Large intestine (tissue), 3 donors: ENCODE results near the gene C6orf62. TPM values are rescaled to one million over a fixed set of nuclear protein-coding genes. Genes with fewer than 3 reads are reported as not detected.
"Not testable (repeated sequence)": the region's sequence is repeated elsewhere in the genome, so short reads cannot be mapped to it uniquely, and the experiment has no call there.

Experiments used
- DNase-seq, 2 donors: peaks; one replicate each; pipeline versions ENCODE4 v3.0.0 to v3.0.0-alpha.2; 2013
- H3K27ac ChIP-seq: one replicate; pipeline ENCODE4 v1.5.1; 2013; ENCODE audit warnings: low read length
- H3K27me3 ChIP-seq: 2 replicates; pipeline ENCODE4 v1.6.1; 2013; ENCODE audit warnings: low read length; ENCODE audit not compliant: control insufficient read depth, insufficient read depth
- H3K36me3 ChIP-seq: 2 replicates; pipeline ENCODE4 v1.6.1; 2013; ENCODE audit warnings: low read length; ENCODE audit not compliant: control insufficient read depth, insufficient read depth
- H3K4me1 ChIP-seq: one replicate; pipeline ENCODE4 v1.6.1; 2013; ENCODE audit warnings: low read length; ENCODE audit not compliant: control insufficient read depth, insufficient read depth
- H3K4me3 ChIP-seq: one replicate; pipeline ENCODE4 v1.5.1; 2013; ENCODE audit warnings: low read length
- H3K9me3 ChIP-seq: one replicate; pipeline ENCODE4 v1.6.1; 2013; ENCODE audit warnings: mild to moderate bottlenecking, low read depth, low read length, moderate library complexity; ENCODE audit not compliant: control insufficient read depth
- WGBS: methylation state at CpG from one replicate; pipeline ENCODE4 v1.1.5; 2013; ENCODE audit warnings: low lambda C conversion rate; ENCODE audit not compliant: insufficient coverage; 5-methylcytosine and 5-hydroxymethylcytosine counted together
- polyA plus RNA-seq: library from polyadenylated mRNA; unstranded; fragments of 120-200 nt; gene quantifications from one replicate; pipeline ENCODE4 v1.2.1, GENCODE V29; 2013

Gene C6orf62
- polyA plus RNA-seq, 1 donor: 84.4 TPM

DNA sequence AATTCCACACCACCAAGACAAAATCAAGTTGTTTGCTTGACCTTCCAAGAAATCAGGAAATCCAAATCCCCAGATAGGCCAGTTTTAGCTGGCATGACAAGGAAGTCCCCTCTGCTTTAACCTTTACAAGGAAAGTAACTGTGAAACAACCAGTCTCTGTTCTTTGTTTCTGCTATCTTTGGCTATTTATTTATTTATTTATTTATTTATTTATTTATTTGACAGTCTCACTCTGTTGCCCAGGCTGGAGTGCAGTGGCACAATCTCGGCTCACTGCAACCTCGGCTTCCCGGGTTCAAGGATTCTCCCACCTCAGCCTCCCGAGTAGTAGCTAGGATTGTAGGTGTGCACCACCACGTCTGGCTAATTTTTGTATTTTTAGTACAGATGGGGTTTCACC lies 41.3 kb upstream of the C6orf62 start:
- H3K4me1 ChIP-seq: peaks cover 4% of the 10 kb centered on the region
- no peak for DNase-seq
- no peaks in the 10 kb centered on the region for H3K27me3 ChIP-seq
- H3K9me3 ChIP-seq: no peaks in the 10 kb centered on the region
- H3K4me3 ChIP-seq: no peak overlapping the region
- WGBS: no CpG with 5 or more reads among the region's 5 CpGs
- H3K36me3 ChIP-seq: no peaks in the 10 kb centered on the region
- no peak overlapping the region for H3K27ac ChIP-seq

DNA sequence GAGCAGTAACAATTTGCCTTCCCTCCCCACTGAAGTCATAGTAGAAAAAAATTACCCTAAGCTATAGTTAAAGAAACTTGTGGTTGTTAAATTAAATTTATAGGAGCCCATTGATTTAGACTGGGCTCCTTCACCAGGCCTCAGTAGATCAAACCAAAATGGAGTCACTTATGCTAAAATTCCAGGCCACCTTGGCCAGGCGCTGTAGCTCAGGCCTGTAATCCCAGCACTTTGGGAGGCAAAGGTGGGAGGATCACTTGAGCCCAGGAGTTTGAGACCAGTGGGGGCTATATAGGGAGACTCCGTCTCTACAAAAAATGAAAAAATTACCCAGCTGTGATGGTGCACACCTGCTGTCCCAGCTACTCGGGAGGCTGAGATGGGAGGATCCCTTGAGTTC lies 40.8 kb upstream of the C6orf62 start:
- H3K36me3 ChIP-seq: no peaks in the 10 kb centered on the region
- WGBS: 100% methylated on average over 1 of the region's 3 CpGs
- H3K27ac ChIP-seq: no peak overlapping the region

DNA sequence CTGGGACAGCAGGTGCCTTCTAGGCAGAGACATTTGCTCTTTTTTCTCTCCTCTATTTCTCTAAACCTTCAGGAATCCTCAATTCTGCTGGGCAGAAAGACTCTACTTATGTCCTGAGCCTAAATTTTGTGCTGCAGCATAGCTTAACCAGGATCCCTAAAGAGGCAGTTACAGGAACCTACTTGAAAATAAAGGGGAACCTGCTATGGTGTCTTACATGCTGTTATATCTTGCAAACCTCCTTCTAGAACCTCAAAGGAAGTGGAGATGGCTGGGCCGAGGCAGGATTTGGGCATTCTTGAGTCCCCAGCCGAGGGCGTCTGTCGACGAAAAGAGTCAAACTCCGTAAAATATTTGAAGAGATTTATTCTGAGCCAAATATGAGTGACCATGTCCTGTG lies 38.7 kb upstream of the C6orf62 start:
- DNase-seq: no peak
- no peak overlapping the region for H3K4me3 ChIP-seq
- no peaks in the 10 kb centered on the region for H3K9me3 ChIP-seq
- no peaks in the 10 kb centered on the region for H3K36me3 ChIP-seq
- H3K4me1 ChIP-seq: peaks cover 6% of the 10 kb centered on the region
- no CpG with 5 or more reads among the region's 6 CpGs for WGBS
- no peaks in the 10 kb centered on the region for H3K27me3 ChIP-seq
- H3K27ac ChIP-seq: no peak overlapping the region

More for the DNA sequence above, 40.8 kb upstream of the C6orf62 start:
- DNase-seq: no peak
- Histone ChIP-seq H3K4me1 (peaks cover 4% of the 10 kb centered on the region), H3K4me3 (no peak overlapping the region), H3K27me3 (no peaks in the 10 kb centered on the region), H3K9me3 (no peaks in the 10 kb centered on the region)

DNA sequence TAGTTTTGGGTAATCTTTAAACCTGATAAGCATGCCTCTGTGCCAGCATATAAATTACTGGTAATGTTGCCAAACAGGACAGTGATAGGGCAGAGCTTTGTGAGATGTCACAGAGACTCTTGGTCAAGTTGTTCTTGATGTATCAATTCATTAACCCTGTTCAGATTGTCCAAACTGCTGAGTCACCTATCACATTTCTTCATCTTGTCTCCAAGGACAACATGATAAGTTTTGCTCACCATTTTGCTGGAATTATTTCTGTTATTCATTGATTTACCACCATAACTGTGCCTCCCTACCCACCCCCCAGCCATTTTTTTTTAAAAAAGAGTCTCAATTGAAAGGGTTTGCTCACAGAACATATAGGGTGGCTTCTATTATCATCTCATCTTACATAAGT lies 36.3 kb upstream of the C6orf62 start:
- DNase-seq: no peak
- no peaks in the 10 kb centered on the region for H3K27me3 ChIP-seq
- H3K27ac ChIP-seq: no peak overlapping the region
- no peaks in the 10 kb centered on the region for H3K9me3 ChIP-seq
- no peak overlapping the region for H3K4me3 ChIP-seq
- H3K4me1 ChIP-seq: peaks cover 6% of the 10 kb centered on the region
- H3K36me3 ChIP-seq: no peaks in the 10 kb centered on the region

DNA sequence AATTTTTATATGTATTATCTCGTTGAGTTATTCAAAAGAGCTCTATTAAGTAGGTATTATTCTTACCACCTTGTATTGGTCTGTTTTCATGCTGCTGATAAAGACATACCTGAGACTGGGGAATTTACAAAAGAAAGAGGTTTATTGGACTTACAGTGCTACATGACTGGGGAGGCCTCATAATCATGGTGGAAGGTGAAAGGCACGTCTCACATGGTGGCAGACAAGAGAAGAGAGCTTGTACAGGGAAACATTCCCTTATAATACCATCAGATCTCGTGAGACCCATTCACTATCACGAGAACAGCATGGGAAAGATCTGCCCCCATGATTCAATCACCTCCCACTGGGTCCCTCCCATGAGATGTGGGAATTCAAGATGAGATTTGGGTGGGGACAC lies 35.4 kb upstream of the C6orf62 start:
- not testable (repeated sequence) for DNase-seq, H3K4me1 ChIP-seq, H3K27ac ChIP-seq, H3K27me3 ChIP-seq, H3K9me3 ChIP-seq, H3K4me3 ChIP-seq, H3K36me3 ChIP-seq
- no CpG with 5 or more reads among the region's 4 CpGs for WGBS

DNA sequence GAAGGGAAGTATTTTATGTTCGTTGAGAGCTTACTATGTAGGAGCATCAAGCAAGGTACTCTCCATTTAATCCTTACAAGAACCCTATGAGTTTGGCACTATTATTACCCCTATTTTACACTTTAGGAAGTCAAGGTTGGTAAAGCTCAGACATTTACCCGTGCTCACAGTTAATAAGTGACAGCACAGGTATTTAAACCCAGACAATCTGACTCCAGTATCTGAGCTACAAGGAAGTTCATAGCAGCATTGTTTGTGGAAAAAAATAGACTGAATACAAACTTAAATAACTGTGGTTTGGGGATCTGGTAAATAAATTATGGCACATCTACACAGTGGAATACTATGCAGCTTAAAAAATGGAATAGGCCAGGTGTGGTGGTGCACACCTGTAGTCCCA lies 34.6 kb upstream of the C6orf62 start:
- DNase-seq: peak in 1 of 2 donors; percentile 36
- peak overlapping the region; percentile 48 for H3K27ac ChIP-seq

DNA sequence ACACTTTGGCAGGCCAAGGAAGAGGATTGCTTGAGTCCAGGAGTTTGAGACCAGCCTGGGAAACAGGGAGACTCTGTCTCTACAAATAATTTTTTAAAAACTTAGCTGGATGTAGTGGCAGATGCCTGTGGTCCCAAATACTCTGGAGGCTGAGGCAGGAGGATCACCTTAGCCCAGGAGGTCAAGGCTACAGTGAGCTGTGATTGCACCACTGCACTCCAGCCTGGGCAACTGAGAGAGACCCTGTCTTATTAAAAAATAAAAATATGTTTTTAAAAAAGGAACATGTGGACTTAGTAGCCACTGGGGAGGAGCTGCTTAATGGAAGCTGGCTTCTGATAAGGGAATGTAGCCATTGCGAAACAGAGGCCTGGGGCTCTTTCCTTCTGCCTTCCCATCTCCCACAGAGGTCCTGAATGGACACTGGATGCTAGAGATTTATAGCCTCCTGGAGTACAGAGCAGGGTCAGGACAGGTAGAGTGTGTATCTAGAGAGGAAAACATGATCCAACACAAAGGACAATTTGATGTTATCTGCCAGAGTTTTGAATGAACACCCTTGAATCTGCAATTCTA lies 34.1 kb upstream of the C6orf62 start:
- H3K4me3 ChIP-seq: no peak overlapping the region
- H3K9me3 ChIP-seq: no peaks in the 10 kb centered on the region
- H3K27me3 ChIP-seq: no peaks in the 10 kb centered on the region
- H3K27ac ChIP-seq: peak overlapping the region; percentile 48
- peak in 1 of 2 donors; percentile 65 for DNase-seq
- peaks cover 6% of the 10 kb centered on the region for H3K4me1 ChIP-seq
- no peaks in the 10 kb centered on the region for H3K36me3 ChIP-seq
- no CpG with 5 or more reads among the region's 1 CpG for WGBS

More for the DNA sequence above, 34.6 kb upstream of the C6orf62 start:
- no CpG with 5 or more reads among the region's 2 CpGs for WGBS
- Histone ChIP-seq H3K27me3 (no peaks in the 10 kb centered on the region), H3K4me1 (peaks cover 6% of the 10 kb centered on the region), H3K36me3 (no peaks in the 10 kb centered on the region), H3K9me3 (no peaks in the 10 kb centered on the region), H3K4me3 (no peak overlapping the region)

DNA sequence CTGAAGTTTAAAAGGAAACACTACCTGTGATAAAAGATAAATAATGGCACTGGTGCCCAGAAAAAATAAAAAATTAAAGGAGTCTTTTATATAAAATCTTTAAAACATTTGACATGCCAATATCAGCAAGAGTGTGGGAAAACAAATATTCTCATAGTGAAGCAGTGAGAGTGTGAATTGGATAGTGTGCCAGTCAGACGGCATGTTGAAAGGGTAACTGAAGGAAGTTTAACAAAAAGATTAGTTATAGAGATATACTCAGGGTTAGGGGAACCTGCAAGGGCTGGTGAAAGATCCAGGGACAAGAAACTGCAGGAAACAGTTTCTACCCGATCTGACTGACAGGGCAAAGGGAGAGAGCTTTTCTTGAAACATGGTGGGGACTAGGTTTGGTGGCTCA lies 33.5 kb upstream of the C6orf62 start:
- Histone ChIP-seq H3K27me3 (no peaks in the 10 kb centered on the region), H3K27ac (peak overlapping the region; percentile 48), H3K4me3 (no peak overlapping the region), H3K36me3 (no peaks in the 10 kb centered on the region), H3K9me3 (no peaks in the 10 kb centered on the region), H3K4me1 (peaks cover 6% of the 10 kb centered on the region)
- DNase-seq: no peak
- WGBS: 40% methylated on average over 1 of the region's 2 CpGs

DNA sequence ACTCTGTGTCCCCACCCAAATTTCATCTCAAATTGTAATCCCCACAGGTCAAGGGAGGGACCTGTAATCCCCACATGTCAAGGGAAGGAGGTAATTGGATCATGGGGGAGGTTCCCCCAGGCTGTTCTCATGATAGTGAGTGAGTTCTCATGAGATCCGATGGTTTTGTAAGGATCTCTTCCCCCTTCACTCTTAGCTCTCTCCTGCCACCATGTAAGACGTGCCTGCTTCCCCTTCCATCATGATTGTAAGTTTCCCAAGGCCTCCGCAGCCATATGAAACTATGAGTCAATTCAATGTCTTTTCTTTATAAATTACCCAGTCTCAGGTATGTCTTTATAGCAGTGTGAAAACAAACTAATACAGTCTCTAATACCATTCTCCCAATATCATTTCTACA lies 31.9 kb upstream of the C6orf62 start:
- no CpG with 5 or more reads among the region's 3 CpGs for WGBS
- not testable (repeated sequence) for H3K4me1 ChIP-seq, H3K36me3 ChIP-seq, H3K9me3 ChIP-seq, H3K4me3 ChIP-seq, H3K27ac ChIP-seq, H3K27me3 ChIP-seq, DNase-seq

DNA sequence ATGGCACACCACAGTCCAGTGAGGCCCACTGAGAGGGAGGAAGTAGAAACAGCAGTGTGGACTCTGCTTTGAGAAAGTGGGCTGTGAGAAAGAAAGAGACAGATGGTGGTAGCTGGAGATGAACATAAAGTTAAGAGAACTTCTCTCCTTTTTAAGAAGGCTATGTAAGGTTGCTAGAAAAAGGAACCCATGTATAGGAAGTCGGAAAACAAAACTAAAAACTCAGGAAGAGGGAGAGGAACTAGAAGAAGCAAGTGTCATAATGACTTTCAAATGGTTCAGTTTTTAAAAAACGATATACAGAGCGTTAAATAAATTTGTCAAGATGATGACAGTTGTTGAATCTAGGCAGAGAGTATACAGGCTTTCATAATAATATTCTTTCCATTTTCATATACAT lies 30.3 kb upstream of the C6orf62 start:
- Histone ChIP-seq H3K4me3 (no peak overlapping the region), H3K4me1 (peaks cover 6% of the 10 kb centered on the region), H3K27me3 (no peaks in the 10 kb centered on the region), H3K36me3 (no peaks in the 10 kb centered on the region), H3K27ac (no peak overlapping the region), H3K9me3 (no peaks in the 10 kb centered on the region)
- DNase-seq: no peak
- WGBS: 90% methylated on average over 3 of the region's 3 CpGs

DNA sequence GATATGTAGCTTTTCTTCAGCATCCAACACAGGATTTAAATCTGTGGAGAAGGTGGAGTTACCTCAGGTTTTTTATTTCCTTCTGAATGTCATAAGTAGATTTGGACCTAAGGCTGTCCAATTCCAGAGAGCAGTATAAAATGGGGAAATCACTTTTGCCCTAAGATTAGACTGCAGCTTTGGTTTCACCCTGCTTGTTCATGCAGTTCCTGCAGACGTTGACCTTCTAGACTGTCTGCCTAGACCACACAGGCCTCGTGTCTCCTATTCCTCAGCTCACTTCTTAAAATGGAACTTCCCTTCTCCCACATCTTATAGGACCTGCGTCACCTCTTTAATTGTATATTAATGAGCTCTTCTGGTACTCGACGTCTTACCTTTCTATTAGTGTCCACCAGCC lies 26.0 kb upstream of the C6orf62 start:
- WGBS: 63% methylated on average over 2 of the region's 5 CpGs
- H3K4me3 ChIP-seq: no peak overlapping the region
- no peak overlapping the region for H3K27ac ChIP-seq
- DNase-seq: no peak
- H3K27me3 ChIP-seq: no peaks in the 10 kb centered on the region
- no peaks in the 10 kb centered on the region for H3K4me1 ChIP-seq
- no peaks in the 10 kb centered on the region for H3K36me3 ChIP-seq
- H3K9me3 ChIP-seq: no peaks in the 10 kb centered on the region
